ENCODE data around the gene UIMC1.
"Not testable (repeated sequence)": the region's sequence is repeated elsewhere in the genome, so short reads cannot be mapped to it uniquely, and the experiment has no call there.

The UIMC1 gene

GRCh38 chr5:177005619-177006264 lies 837 bp downstream of the UIMC1 start:
- Histone ChIP-seq H3K27me3 (ENCODE audit: insufficient read depth, low read length) (no peaks in the 10 kb centered on the region), H3K4me1 (ENCODE audit: insufficient read depth, low read length) (peaks cover 12% of the 10 kb centered on the region; the same call in 1 of the 2 replicates), H3K9me3 (ENCODE audit: insufficient read depth, low read depth, low read length) (no peaks in the 10 kb centered on the region), H3K36me3 (ENCODE audit: insufficient read depth, low read depth, low read length) (no peaks in the 10 kb centered on the region), H3K4me3 (ENCODE audit: low read length) (peak overlapping the region; percentile 93), H3K9ac (ENCODE audit: low read depth, low read length) (peak overlapping the region; percentile 95), H3K27ac (ENCODE audit: low read length) (peak overlapping the region; percentile 68)

GRCh38 chr5:177004961-177005360 lies 1.6 kb downstream of the UIMC1 start:
- Histone ChIP-seq H3K36me3 (ENCODE audit: insufficient read depth, low read depth, low read length) (no peaks in the 10 kb centered on the region), H3K9me3 (ENCODE audit: insufficient read depth, low read depth, low read length) (no peaks in the 10 kb centered on the region), H3K27me3 (ENCODE audit: insufficient read depth, low read length) (no peaks in the 10 kb centered on the region), H3K9ac (ENCODE audit: low read depth, low read length) (peak overlapping the region; percentile 95; the same call in 1 of the 2 replicates), H3K4me1 (ENCODE audit: insufficient read depth, low read length) (peaks cover 12% of the 10 kb centered on the region; the same call in 1 of the 2 replicates), H3K27ac (ENCODE audit: low read length) (no peak overlapping the region), H3K4me3 (ENCODE audit: low read length) (peak overlapping the region; percentile 93)

- Histone ChIP-seq H3K4me1 (ENCODE audit: insufficient read depth, low read length) (peaks cover 12% of the 10 kb centered on the region; the same call in 1 of the 2 replicates), H3K27ac (ENCODE audit: low read length) (no peak overlapping the region), H3K27me3 (ENCODE audit: insufficient read depth, low read length) (no peaks in the 10 kb centered on the region), H3K36me3 (ENCODE audit: insufficient read depth, low read depth, low read length) (no peaks in the 10 kb centered on the region), H3K9ac (ENCODE audit: low read depth, low read length) (peak overlapping the region; percentile 41; the same call in 1 of the 2 replicates), H3K9me3 (ENCODE audit: insufficient read depth, low read depth, low read length) (no peaks in the 10 kb centered on the region), H3K4me3 (ENCODE audit: low read length) (no peak overlapping the region; the same call in 1 of the 2 replicates)
Observed at GRCh38 chr5:177003649-177004048, 2.9 kb downstream of the UIMC1 start.

- H3K4me1 ChIP-seq (ENCODE audit: insufficient read depth, low read length); H3K9me3 ChIP-seq (ENCODE audit: insufficient read depth, low read depth, low read length); H3K27ac ChIP-seq (ENCODE audit: low read length); H3K9ac ChIP-seq (ENCODE audit: low read depth, low read length); H3K4me3 ChIP-seq (ENCODE audit: low read length); H3K36me3 ChIP-seq (ENCODE audit: insufficient read depth, low read depth, low read length); H3K27me3 ChIP-seq (ENCODE audit: insufficient read depth, low read length): not testable (repeated sequence)
Observed at GRCh38 chr5:176999526-176999925, 7.1 kb downstream of the UIMC1 start.

- no peak overlapping the region for H3K27ac ChIP-seq (ENCODE audit: low read length)
- H3K4me3 ChIP-seq (ENCODE audit: low read length) = no peak overlapping the region
- H3K9me3 ChIP-seq (ENCODE audit: insufficient read depth, low read depth, low read length) = no peaks in the 10 kb centered on the region; the same call in 1 of the 2 replicates
- H3K4me1 ChIP-seq (ENCODE audit: insufficient read depth, low read length) = peaks cover 3% of the 10 kb centered on the region; the same call in 1 of the 2 replicates
- H3K27me3 ChIP-seq (ENCODE audit: insufficient read depth, low read length) = no peaks in the 10 kb centered on the region
- H3K9ac ChIP-seq (ENCODE audit: low read depth, low read length) = no peak overlapping the region
- H3K36me3 ChIP-seq (ENCODE audit: insufficient read depth, low read depth, low read length) = peaks cover 4% of the 10 kb centered on the region; the same call in 1 of the 2 replicates
Observed at GRCh38 chr5:176998828-176999227, 7.8 kb downstream of the UIMC1 start.

GRCh38 chr5:176996780-176997179 lies 9.8 kb downstream of the UIMC1 start:
- no peaks in the 10 kb centered on the region for H3K27me3 ChIP-seq (ENCODE audit: insufficient read depth, low read length)
- H3K9ac ChIP-seq (ENCODE audit: low read depth, low read length) = no peak overlapping the region
- H3K4me3 ChIP-seq (ENCODE audit: low read length) = no peak overlapping the region
- no peaks in the 10 kb centered on the region; the same call in 1 of the 2 replicates for H3K9me3 ChIP-seq (ENCODE audit: insufficient read depth, low read depth, low read length)
- no peaks in the 10 kb centered on the region for H3K4me1 ChIP-seq (ENCODE audit: insufficient read depth, low read length)
- H3K27ac ChIP-seq (ENCODE audit: low read length) = no peak overlapping the region
- peaks cover 4% of the 10 kb centered on the region; the same call in 1 of the 2 replicates for H3K36me3 ChIP-seq (ENCODE audit: insufficient read depth, low read depth, low read length)

GRCh38 chr5:176995896-176996767 lies 10.4 kb downstream of the UIMC1 start:
- H3K27ac ChIP-seq (ENCODE audit: low read length) = no peak overlapping the region
- peaks cover 4% of the 10 kb centered on the region; the same call in 1 of the 2 replicates for H3K36me3 ChIP-seq (ENCODE audit: insufficient read depth, low read depth, low read length)
- H3K4me1 ChIP-seq (ENCODE audit: insufficient read depth, low read length) = no peaks in the 10 kb centered on the region
- H3K9me3 ChIP-seq (ENCODE audit: insufficient read depth, low read depth, low read length) = no peaks in the 10 kb centered on the region; the same call in 1 of the 2 replicates
- no peak overlapping the region for H3K4me3 ChIP-seq (ENCODE audit: low read length)
- no peak overlapping the region for H3K9ac ChIP-seq (ENCODE audit: low read depth, low read length)
- no peaks in the 10 kb centered on the region for H3K27me3 ChIP-seq (ENCODE audit: insufficient read depth, low read length)

GRCh38 chr5:176995122-176995490 lies 11.5 kb downstream of the UIMC1 start:
- Histone ChIP-seq H3K9ac (ENCODE audit: low read depth, low read length) (no peak overlapping the region), H3K9me3 (ENCODE audit: insufficient read depth, low read depth, low read length) (no peaks in the 10 kb centered on the region; the same call in 1 of the 2 replicates), H3K4me3 (ENCODE audit: low read length) (no peak overlapping the region)

GRCh38 chr5:176994460-176995121 lies 12.0 kb downstream of the UIMC1 start:
- Histone ChIP-seq H3K27me3 (ENCODE audit: insufficient read depth, low read length) (no peaks in the 10 kb centered on the region), H3K27ac (ENCODE audit: low read length) (no peak overlapping the region), H3K9ac (ENCODE audit: low read depth, low read length) (no peak overlapping the region), H3K9me3 (ENCODE audit: insufficient read depth, low read depth, low read length) (no peaks in the 10 kb centered on the region; the same call in 1 of the 2 replicates), H3K4me3 (ENCODE audit: low read length) (no peak overlapping the region), H3K4me1 (ENCODE audit: insufficient read depth, low read length) (no peaks in the 10 kb centered on the region), H3K36me3 (ENCODE audit: insufficient read depth, low read depth, low read length) (peaks cover 4% of the 10 kb centered on the region; the same call in 1 of the 2 replicates)

More at GRCh38 chr5:176995122-176995490, 11.5 kb downstream of the UIMC1 start:
- H3K4me1 ChIP-seq (ENCODE audit: insufficient read depth, low read length) = no peaks in the 10 kb centered on the region
- no peak overlapping the region for H3K27ac ChIP-seq (ENCODE audit: low read length)
- no peaks in the 10 kb centered on the region for H3K27me3 ChIP-seq (ENCODE audit: insufficient read depth, low read length)
- peaks cover 4% of the 10 kb centered on the region; the same call in 1 of the 2 replicates for H3K36me3 ChIP-seq (ENCODE audit: insufficient read depth, low read depth, low read length)

GRCh38 chr5:176993081-176993480 lies 13.5 kb downstream of the UIMC1 start:
- H3K36me3 ChIP-seq (ENCODE audit: insufficient read depth, low read depth, low read length); H3K9ac ChIP-seq (ENCODE audit: low read depth, low read length); H3K9me3 ChIP-seq (ENCODE audit: insufficient read depth, low read depth, low read length); H3K4me3 ChIP-seq (ENCODE audit: low read length); H3K27me3 ChIP-seq (ENCODE audit: insufficient read depth, low read length); H3K27ac ChIP-seq (ENCODE audit: low read length); H3K4me1 ChIP-seq (ENCODE audit: insufficient read depth, low read length): not testable (repeated sequence)

- Histone ChIP-seq H3K27me3 (ENCODE audit: insufficient read depth, low read length) (no peaks in the 10 kb centered on the region), H3K36me3 (ENCODE audit: insufficient read depth, low read depth, low read length) (peaks cover 9% of the 10 kb centered on the region), H3K4me1 (ENCODE audit: insufficient read depth, low read length) (no peaks in the 10 kb centered on the region), H3K9ac (ENCODE audit: low read depth, low read length) (no peak overlapping the region), H3K27ac (ENCODE audit: low read length) (no peak overlapping the region), H3K4me3 (ENCODE audit: low read length) (no peak overlapping the region), H3K9me3 (ENCODE audit: insufficient read depth, low read depth, low read length) (peaks cover 9% of the 10 kb centered on the region)
Observed at GRCh38 chr5:176987583-176987982, 19.0 kb downstream of the UIMC1 start.
